NCI-H345 (cell line): Measurements from ENCODE around the gene TAGLN2.

Experiments
- DNase-seq: peaks from one replicate; lab custom pipeline; 2025; lab: John Stamatoyannopoulos, UW

Gene TAGLN2

DNA sequence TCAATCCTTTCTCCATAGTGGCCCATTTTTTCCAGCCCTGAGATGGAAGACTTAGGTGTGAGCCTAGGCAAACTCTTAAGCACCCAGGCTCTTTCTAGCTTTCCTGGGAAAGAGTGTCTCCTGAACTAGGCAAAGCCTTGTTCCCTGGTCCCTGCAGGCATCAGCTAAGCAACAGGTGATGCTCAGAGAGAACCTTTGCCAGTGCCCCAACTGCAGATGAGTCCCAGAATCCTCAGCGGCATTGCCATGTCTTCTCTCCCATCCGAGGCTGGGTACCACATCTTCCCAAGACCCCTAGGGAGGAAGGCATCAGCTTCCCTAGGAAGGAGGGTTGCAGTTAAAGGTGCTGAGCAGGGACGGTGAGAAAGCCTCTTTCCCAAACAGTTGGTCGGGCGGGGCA, 54.6 kb downstream of the TAGLN2 start:
- DNase-seq, result no peak

- DNase-seq, result no peak
Observed at GRCh38 chr1:159869607-159870006, 55.7 kb downstream of the TAGLN2 start.

GRCh38 chr1:159869173-159869572, 56.1 kb downstream of the TAGLN2 start:
- DNase-seq, result no peak

DNA sequence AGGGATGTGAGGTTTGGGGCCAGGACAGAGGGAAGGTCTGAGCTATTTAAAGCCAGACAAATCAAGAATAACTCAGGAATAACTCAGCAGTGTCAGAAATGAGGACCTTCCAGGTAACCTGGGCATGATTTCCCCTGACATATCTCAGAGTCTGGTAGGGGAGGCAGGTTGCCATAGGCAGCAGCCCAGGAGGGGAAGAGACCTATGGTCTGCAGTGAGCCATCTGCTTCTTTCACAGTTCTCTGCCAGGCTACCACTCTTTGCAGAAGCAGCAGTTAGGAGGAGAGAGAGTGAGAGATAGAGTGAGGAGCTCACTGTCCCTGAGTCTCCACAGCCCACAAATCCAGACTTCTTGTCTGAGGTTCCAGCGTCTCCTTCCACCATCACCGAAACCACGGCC, 56.5 kb downstream of the TAGLN2 start:
- DNase-seq, result no peak
